Mesothelial cell of epicardium (in vitro differentiated cells): ENCODE measurements around the gene FBLL1. TPM values are rescaled to one million over a fixed set of nuclear protein-coding genes. Genes with fewer than 3 reads are reported as not detected.
"Not testable (repeated sequence)": the region's sequence is repeated elsewhere in the genome, so short reads cannot be mapped to it uniquely, and the experiment has no call there.

Experiments
- DNase-seq, 2 experiments: peaks; one replicate each; pipeline ENCODE4 v3.0.0; 2021; ENCODE audit warnings: low spot score in 2 of 2; ENCODE audit not compliant: unreplicated experiment in 2 of 2
- H3K27ac Mint-ChIP-seq: 2 replicates; pipeline ENCODE4 v1.8.0; 2021; ENCODE audit warnings: mixed read lengths
- H3K27me3 Mint-ChIP-seq: 2 replicates; pipeline ENCODE4 v1.8.0; 2021; ENCODE audit warnings: low read depth, mixed read lengths
- H3K36me3 Mint-ChIP-seq: 2 replicates; pipeline ENCODE4 v1.8.0; 2021; ENCODE audit warnings: mixed read lengths
- H3K4me1 Mint-ChIP-seq: 2 replicates; pipeline ENCODE4 v1.8.0; 2021; ENCODE audit warnings: mixed read lengths
- H3K4me3 Mint-ChIP-seq: 2 replicates; pipeline ENCODE4 v1.8.0; 2021; ENCODE audit warnings: mild to moderate bottlenecking, moderate library complexity, mixed read lengths
- H3K9me3 Mint-ChIP-seq: 2 replicates; pipeline ENCODE4 v1.8.0; 2021; ENCODE audit warnings: mixed read lengths
- CTCF ChIP-seq: fragments of 200-600 bp; sonication (generic); IDR thresholded peaks from one replicate; pipeline ENCODE4 v1.5.0; 2021; ENCODE audit warnings: antibody characterized with exemption; ENCODE audit not compliant: unreplicated experiment
- total RNA-seq: library from RNA; stranded (reverse); gene quantifications from 3 replicates; pipeline ENCODE4 v1.2.1, GENCODE V29; 2021

FBLL1 gene
- total RNA-seq, 1 donor from 2014 or later = 0.80 TPM

GRCh38 chr5:168527756-168528295 is 1.3 kb upstream of the FBLL1 start:
- TF ChIP-seq CTCF = no peak
- no peaks in the 10 kb centered on the region for H3K9me3 Mint-ChIP-seq
- no peaks in the 10 kb centered on the region for H3K36me3 Mint-ChIP-seq
- peak overlapping the region; percentile 8 for H3K4me3 Mint-ChIP-seq
- H3K4me1 Mint-ChIP-seq = peaks cover 4% of the 10 kb centered on the region
- H3K27ac Mint-ChIP-seq = no peak overlapping the region
- peaks cover 47% of the 10 kb centered on the region for H3K27me3 Mint-ChIP-seq
- no peak for DNase-seq

GRCh38 chr5:168529374-168530234 is 499 bp downstream of the FBLL1 start:
- no peak for DNase-seq
- H3K4me3 Mint-ChIP-seq = peak overlapping the region; percentile 63
- H3K4me1 Mint-ChIP-seq = peaks cover 4% of the 10 kb centered on the region
- no peaks in the 10 kb centered on the region for H3K36me3 Mint-ChIP-seq
- peaks cover 54% of the 10 kb centered on the region for H3K27me3 Mint-ChIP-seq
- no peak overlapping the region for H3K27ac Mint-ChIP-seq
- no peak for TF ChIP-seq CTCF
- H3K9me3 Mint-ChIP-seq = no peaks in the 10 kb centered on the region

- peaks cover 4% of the 10 kb centered on the region for H3K4me1 Mint-ChIP-seq
- H3K27me3 Mint-ChIP-seq = peaks cover 54% of the 10 kb centered on the region
- peak overlapping the region; percentile 63 for H3K4me3 Mint-ChIP-seq
- no peak overlapping the region for H3K27ac Mint-ChIP-seq
- no peak for DNase-seq
- no peak for TF ChIP-seq CTCF
- H3K36me3 Mint-ChIP-seq = no peaks in the 10 kb centered on the region
- H3K9me3 Mint-ChIP-seq = no peaks in the 10 kb centered on the region
These were observed 1.6 kb downstream of the FBLL1 start for GRCh38 chr5:168530621-168531150.

- TF ChIP-seq CTCF = no peak
- Mint-ChIP-seq H3K9me3 (no peaks in the 10 kb centered on the region), H3K27ac (no peak overlapping the region)
These were observed 2.1 kb downstream of the FBLL1 start for GRCh38 chr5:168531191-168531590.

GRCh38 chr5:168531987-168532864 is 3.1 kb downstream of the FBLL1 start:
- no peak overlapping the region for H3K4me3 Mint-ChIP-seq
- no peak for TF ChIP-seq CTCF
- H3K9me3 Mint-ChIP-seq = no peaks in the 10 kb centered on the region
- H3K36me3 Mint-ChIP-seq = no peaks in the 10 kb centered on the region
- H3K27ac Mint-ChIP-seq = no peak overlapping the region
- H3K4me1 Mint-ChIP-seq = peaks cover 4% of the 10 kb centered on the region
- DNase-seq = no peak
- peaks cover 54% of the 10 kb centered on the region for H3K27me3 Mint-ChIP-seq

More at GRCh38 chr5:168531191-168531590, 2.1 kb downstream of the FBLL1 start:
- Mint-ChIP-seq H3K27me3 (peaks cover 54% of the 10 kb centered on the region), H3K4me3 (peak overlapping the region; percentile 63), H3K36me3 (no peaks in the 10 kb centered on the region), H3K4me1 (peaks cover 4% of the 10 kb centered on the region)
- DNase-seq = no peak

GRCh38 chr5:168534351-168534750 is 5.2 kb downstream of the FBLL1 start:
- DNase-seq, H3K4me3 Mint-ChIP-seq, H3K27ac Mint-ChIP-seq, H3K36me3 Mint-ChIP-seq, H3K9me3 Mint-ChIP-seq, H3K4me1 Mint-ChIP-seq: not testable (repeated sequence)
- peaks cover 38% of the 10 kb centered on the region for H3K27me3 Mint-ChIP-seq
